OCI-LY3 (cell line): ENCODE data around the gene TRERF1.

Experiments
- H2AFZ ChIP-seq: fragments of 200-600, 300-600 bp; shearing (Covaris generic); 2 replicates; pipeline ENCODE4 v1.6.0; 2014; ENCODE audit warnings: antibody characterized with exemption, low read depth, low read length
- H3K27ac ChIP-seq: fragments of 200-600, 300-600 bp; sonication (generic); 2 replicates; pipeline ENCODE4 v1.5.1; 2014; ENCODE audit warnings: mild to moderate bottlenecking, low read length, moderate library complexity, mixed read lengths
- H3K27me3 ChIP-seq: fragments of 200-600, 300-600 bp; sonication (generic); 2 replicates; pipeline ENCODE4 v1.6.1; 2014; ENCODE audit warnings: low read depth, low read length, mixed read lengths
- H3K36me3 ChIP-seq: fragments of 200-600, 300-600 bp; sonication (generic); replicated peaks from 2 replicates; pipeline ENCODE3; 2014; ENCODE audit warnings: low read depth, low read length, mixed read lengths
- H3K4me1 ChIP-seq: fragments of 300-600, 200-600 bp; sonication (generic); 2 replicates; pipeline ENCODE4 v1.6.1; 2014; ENCODE audit warnings: low read length, mixed read lengths
- H3K4me2 ChIP-seq: fragments of 200-600, 300-600 bp; sonication (generic); 2 replicates; pipeline ENCODE4 v1.6.1; 2014; ENCODE audit warnings: low read length, mixed read lengths
- H3K4me3 ChIP-seq: fragments of 300-600, 200-600 bp; sonication (generic); 2 replicates; pipeline ENCODE4 v1.5.1; 2014; ENCODE audit warnings: antibody characterized with exemption, mild to moderate bottlenecking, low read length, moderate library complexity
- H3K79me2 ChIP-seq: fragments of 300-600, 200-600 bp; shearing (Covaris generic); 2 replicates; pipeline ENCODE4 v1.6.1; 2014; ENCODE audit warnings: mild to moderate bottlenecking, low read length, mixed read lengths
- H3K9ac ChIP-seq: fragments of 300-600, 200-600 bp; shearing (Covaris generic); 2 replicates; pipeline ENCODE4 v1.6.0; 2014; ENCODE audit warnings: mild to moderate bottlenecking, low read length, moderate library complexity
- H3K9me3 ChIP-seq: fragments of 200-600, 300-600 bp; shearing (Covaris generic); 2 replicates; pipeline ENCODE4 v1.6.1; 2014; ENCODE audit warnings: low read length, mixed read lengths; ENCODE audit not compliant: insufficient read depth
- H4K20me1 ChIP-seq: fragments of 200-600, 300-600 bp; sonication (generic); 2 replicates; pipeline ENCODE4 v1.6.1; 2016; ENCODE audit warnings: low read length, mixed read lengths; ENCODE audit not compliant: insufficient read depth
- EZH2phosphoT487 ChIP-seq: fragments of 200-600 bp; shearing (Covaris generic); IDR thresholded peaks from 2 replicates; pipeline ENCODE4 v1.6.1; 2018; ENCODE audit warnings: antibody characterized with exemption, mixed run types, low read depth
- TF ChIP-seq, protein P1 (sequence below): fragments of 200-600, 300-600 bp; sonication (generic); IDR thresholded peaks from 2 replicates; pipeline ENCODE4 v1.5.1; 2014; ENCODE audit warnings: antibody characterized with exemption, low read length, low read depth

Gene TRERF1

DNA sequence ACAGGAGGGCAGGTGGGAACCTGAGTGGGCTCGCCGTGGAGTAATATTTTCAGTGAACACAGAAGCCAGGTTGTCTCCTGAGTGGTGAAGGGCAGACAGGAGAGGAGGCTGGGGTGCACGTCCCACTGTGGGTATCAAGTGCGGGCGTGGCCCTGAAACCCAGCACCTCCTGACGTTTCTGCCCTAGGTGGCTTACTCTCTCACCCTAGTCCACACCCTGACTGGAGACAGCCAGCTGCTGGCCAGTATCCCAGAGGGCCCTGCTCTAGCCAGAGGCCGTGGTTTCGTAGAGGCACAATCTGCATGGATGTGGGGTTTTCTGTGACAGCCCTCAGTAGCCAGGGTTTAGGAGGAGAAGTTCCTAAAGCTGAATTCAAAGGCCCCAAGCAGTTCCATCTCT is 86.7 kb downstream of the TRERF1 start:
- H3K27me3 ChIP-seq: no peaks in the 10 kb centered on the region
- peaks cover 22% of the 10 kb centered on the region for H3K36me3 ChIP-seq
- H3K4me1 ChIP-seq: peaks cover 54% of the 10 kb centered on the region
- no peak overlapping the region for H3K4me2 ChIP-seq
- H2AFZ ChIP-seq: no peak overlapping the region
- H3K27ac ChIP-seq: no peak overlapping the region
- H4K20me1 ChIP-seq: peaks cover 27% of the 10 kb centered on the region; the same call in 1 of the 2 replicates
- H3K4me3 ChIP-seq: no peak overlapping the region
- peaks cover 38% of the 10 kb centered on the region for H3K79me2 ChIP-seq
- no peaks in the 10 kb centered on the region for H3K9me3 ChIP-seq
- TF ChIP-seq, protein P1, sequence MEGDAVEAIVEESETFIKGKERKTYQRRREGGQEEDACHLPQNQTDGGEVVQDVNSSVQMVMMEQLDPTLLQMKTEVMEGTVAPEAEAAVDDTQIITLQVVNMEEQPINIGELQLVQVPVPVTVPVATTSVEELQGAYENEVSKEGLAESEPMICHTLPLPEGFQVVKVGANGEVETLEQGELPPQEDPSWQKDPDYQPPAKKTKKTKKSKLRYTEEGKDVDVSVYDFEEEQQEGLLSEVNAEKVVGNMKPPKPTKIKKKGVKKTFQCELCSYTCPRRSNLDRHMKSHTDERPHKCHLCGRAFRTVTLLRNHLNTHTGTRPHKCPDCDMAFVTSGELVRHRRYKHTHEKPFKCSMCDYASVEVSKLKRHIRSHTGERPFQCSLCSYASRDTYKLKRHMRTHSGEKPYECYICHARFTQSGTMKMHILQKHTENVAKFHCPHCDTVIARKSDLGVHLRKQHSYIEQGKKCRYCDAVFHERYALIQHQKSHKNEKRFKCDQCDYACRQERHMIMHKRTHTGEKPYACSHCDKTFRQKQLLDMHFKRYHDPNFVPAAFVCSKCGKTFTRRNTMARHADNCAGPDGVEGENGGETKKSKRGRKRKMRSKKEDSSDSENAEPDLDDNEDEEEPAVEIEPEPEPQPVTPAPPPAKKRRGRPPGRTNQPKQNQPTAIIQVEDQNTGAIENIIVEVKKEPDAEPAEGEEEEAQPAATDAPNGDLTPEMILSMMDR: no peak
- H3K9ac ChIP-seq: no peak overlapping the region

DNA sequence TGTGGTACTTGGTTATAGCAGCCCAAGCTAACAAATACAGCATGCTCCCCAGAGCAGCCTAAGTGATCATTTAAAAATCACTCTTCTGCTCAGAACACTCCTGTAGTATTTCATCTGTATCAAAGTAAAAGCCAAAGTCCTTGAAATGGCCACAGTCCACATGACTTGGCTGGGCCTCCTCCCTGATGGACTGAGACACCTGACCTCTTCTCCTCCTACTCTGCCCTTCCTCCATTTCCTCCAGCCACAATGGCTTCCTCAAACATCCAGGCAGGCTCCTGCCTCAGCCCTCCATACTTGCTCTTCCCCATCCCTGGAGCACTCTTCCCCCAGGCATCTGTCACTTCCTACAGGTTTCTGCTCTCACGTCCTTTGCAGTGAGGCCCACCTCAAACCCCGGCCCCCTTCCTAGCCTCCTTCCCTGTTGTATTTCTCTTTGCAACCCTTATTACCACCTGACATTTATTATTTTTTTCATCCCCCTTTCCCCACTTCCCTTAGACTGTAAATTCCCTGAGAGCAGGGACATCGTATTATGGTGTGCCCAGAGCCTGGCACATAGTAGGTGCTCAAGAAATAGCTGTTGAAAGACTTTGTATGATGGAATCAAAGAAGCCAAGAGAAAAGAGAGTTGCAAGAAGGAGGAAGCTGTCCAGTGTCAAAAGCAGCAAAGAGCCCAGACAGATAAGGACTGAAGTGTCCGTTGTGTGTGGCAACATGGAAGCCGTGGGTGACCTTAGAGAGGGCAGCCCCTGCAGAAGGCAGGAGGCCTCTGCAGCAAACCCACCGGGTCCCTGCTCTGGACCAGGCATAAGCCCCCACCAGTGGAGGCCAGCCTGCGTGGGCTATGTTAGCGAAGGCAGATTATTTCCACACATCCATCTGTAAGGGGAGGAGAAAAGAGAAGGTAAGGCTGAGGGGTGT is 87.5 kb downstream of the TRERF1 start:
- Histone ChIP-seq H3K9me3 (no peaks in the 10 kb centered on the region), H3K27ac (no peak overlapping the region), H3K4me1 (peaks cover 46% of the 10 kb centered on the region), H3K27me3 (no peaks in the 10 kb centered on the region), H3K4me2 (no peak overlapping the region), H4K20me1 (peaks cover 21% of the 10 kb centered on the region; the same call in 1 of the 2 replicates), H3K79me2 (peaks cover 29% of the 10 kb centered on the region; the same call in 1 of the 2 replicates), H3K9ac (no peak overlapping the region), H3K4me3 (no peak overlapping the region), H2AFZ (no peak overlapping the region), H3K36me3 (peaks cover 24% of the 10 kb centered on the region)
- no peak for TF ChIP-seq EZH2phosphoT487
- TF ChIP-seq, protein P1: no peak

DNA sequence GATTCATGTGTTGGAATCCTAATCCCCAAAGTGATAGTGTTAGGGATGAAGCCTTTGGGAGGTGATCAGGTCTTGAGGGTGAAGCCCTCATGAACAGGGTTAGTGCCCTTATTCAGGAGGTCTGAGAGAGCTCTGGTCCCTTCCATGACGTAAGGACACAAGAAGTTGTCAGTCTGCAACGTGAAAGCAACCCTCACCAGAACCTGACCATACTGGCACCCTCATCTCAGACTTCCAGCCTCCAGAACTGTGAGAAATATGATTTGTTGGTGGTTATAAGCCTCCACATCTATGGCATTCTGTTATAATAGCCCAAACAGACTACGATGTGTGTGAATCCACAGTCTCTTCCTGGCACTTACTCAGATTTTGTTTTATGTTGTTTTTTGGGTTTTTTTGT is 90.7 kb downstream of the TRERF1 start:
- Histone ChIP-seq H3K4me2 (no peak overlapping the region), H3K27ac (no peak overlapping the region), H2AFZ (no peak overlapping the region), H3K4me3 (no peak overlapping the region), H3K4me1 (peaks cover 14% of the 10 kb centered on the region), H4K20me1 (peaks cover 5% of the 10 kb centered on the region; the same call in 1 of the 2 replicates), H3K79me2 (peaks cover 5% of the 10 kb centered on the region; the same call in 1 of the 2 replicates), H3K36me3 (peaks cover 25% of the 10 kb centered on the region), H3K9me3 (no peaks in the 10 kb centered on the region), H3K9ac (no peak overlapping the region), H3K27me3 (no peaks in the 10 kb centered on the region)
- TF ChIP-seq, protein P1: no peak
- TF ChIP-seq EZH2phosphoT487: no peak

DNA sequence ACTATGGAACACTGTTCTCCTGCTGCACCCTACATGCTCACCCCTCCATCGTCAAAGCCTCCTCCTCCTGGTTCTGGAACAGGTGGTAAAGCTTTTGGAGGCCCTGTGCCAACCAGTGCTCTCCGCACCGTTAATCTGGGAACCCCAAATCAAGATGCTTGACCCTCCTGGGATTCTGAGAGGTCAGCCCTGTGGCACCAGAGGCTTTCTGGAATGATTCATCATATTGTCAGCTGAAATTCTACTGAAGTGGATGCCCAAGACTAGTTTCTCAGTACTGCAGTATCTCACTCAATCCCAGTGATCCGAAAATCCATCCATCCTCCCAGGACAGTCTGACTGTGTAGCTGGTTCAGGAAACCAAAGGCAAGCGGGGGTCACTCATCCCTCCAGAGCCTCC is 92.7 kb downstream of the TRERF1 start:
- H4K20me1 ChIP-seq: no peaks in the 10 kb centered on the region; the same call in 1 of the 2 replicates
- H3K4me3 ChIP-seq: no peak overlapping the region
- H3K36me3 ChIP-seq: peaks cover 23% of the 10 kb centered on the region
- no peak overlapping the region for H3K27ac ChIP-seq
- H3K27me3 ChIP-seq: no peaks in the 10 kb centered on the region
- H3K4me2 ChIP-seq: no peak overlapping the region
- TF ChIP-seq, protein P1: no peak
- no peak for TF ChIP-seq EZH2phosphoT487
- no peaks in the 10 kb centered on the region; the same call in 1 of the 2 replicates for H3K79me2 ChIP-seq
- H3K9me3 ChIP-seq: no peaks in the 10 kb centered on the region
- peaks cover 14% of the 10 kb centered on the region for H3K4me1 ChIP-seq
- H3K9ac ChIP-seq: no peak overlapping the region
- no peak overlapping the region for H2AFZ ChIP-seq
